Suprapubic skin (tissue), 4 donors: Measurements from ENCODE around the gene JAK1.

Source experiments
- EP300 ChIP-seq: sonication (generic); formaldehyde crosslinking; IDR thresholded peaks from one replicate; pipeline ENCODE4 v1.6.1; 2017; ENCODE audit warnings: antibody characterized with exemption
- POLR2A ChIP-seq, 2 donors: fragments of 450-650 bp; IDR thresholded peaks; one replicate each; pipeline ENCODE4 v1.6.1; 2017; ENCODE audit warnings: antibody characterized with exemption in 2 of 2, mild to moderate bottlenecking in 2 of 2, moderate library complexity in 2 of 2
- POLR2AphosphoS5 ChIP-seq, 3 donors: sonication (generic); formaldehyde crosslinking; IDR thresholded peaks; one replicate each; pipeline ENCODE4 v1.6.1; 2017; ENCODE audit warnings: antibody characterized with exemption in 3 of 3
- TF ChIP-seq, protein P1 (sequence below), 2 donors: fragments of 200-600 bp in 1 of 2; fragments of 450-650 bp in 1 of 2; sonication (generic) in 1 of 2; IDR thresholded peaks; one replicate each; pipeline ENCODE4 v1.5.1; 2016 to 2019; ENCODE audit warnings: antibody characterized with exemption in 2 of 2, mild to moderate bottlenecking in 1 of 2, moderate library complexity in 1 of 2

DNA sequence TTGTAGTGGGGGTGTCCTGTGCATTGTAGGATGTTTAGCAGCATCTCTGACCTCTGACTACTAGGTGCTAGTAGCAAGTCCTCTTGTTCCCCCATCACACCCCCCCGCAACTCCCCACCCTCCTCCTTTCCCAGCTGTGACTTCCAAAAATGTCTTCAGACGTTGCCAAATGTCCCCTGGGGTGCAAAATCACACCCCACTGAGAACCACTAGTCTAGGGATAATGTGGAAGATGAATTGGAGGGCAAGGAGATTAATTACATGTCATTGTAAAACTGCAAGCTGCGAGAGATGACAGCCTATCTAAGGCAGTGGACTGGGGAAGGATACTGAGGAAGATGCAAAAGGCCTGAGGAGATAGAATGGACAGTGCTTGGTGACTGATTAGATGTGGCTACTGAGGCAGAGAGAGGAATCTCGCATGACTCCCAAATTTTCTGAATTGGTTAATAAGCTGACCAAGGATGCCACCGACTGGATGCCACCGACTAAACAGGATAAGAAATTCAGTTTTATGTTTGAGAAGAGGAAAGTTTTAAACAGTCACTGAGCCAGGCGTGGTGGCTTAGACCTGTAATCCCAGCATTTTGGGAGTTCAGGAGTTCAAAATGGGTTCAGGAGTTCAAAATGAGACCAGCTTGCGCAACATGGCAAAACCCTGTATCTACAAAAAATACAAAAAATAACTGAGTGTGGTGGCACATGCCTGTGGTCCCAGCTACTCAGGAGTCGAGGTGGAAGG, 3.1 kb upstream of the JAK1 start:
- no peak for TF ChIP-seq POLR2A (IDR thresholded peaks at IDR 0.05)
- TF ChIP-seq, protein P1, sequence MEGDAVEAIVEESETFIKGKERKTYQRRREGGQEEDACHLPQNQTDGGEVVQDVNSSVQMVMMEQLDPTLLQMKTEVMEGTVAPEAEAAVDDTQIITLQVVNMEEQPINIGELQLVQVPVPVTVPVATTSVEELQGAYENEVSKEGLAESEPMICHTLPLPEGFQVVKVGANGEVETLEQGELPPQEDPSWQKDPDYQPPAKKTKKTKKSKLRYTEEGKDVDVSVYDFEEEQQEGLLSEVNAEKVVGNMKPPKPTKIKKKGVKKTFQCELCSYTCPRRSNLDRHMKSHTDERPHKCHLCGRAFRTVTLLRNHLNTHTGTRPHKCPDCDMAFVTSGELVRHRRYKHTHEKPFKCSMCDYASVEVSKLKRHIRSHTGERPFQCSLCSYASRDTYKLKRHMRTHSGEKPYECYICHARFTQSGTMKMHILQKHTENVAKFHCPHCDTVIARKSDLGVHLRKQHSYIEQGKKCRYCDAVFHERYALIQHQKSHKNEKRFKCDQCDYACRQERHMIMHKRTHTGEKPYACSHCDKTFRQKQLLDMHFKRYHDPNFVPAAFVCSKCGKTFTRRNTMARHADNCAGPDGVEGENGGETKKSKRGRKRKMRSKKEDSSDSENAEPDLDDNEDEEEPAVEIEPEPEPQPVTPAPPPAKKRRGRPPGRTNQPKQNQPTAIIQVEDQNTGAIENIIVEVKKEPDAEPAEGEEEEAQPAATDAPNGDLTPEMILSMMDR (IDR thresholded peaks at IDR 0.05) = no peak
- TF ChIP-seq POLR2AphosphoS5 (IDR thresholded peaks at IDR 0.05) = no peak
- no peak for TF ChIP-seq EP300
